Sigmoid colon (tissue), 4 donors: ENCODE data around the gene UBA6.

ENCODE experiments used
- POLR2A ChIP-seq, 2 donors: fragments of 450-650 bp; IDR thresholded peaks; one replicate each; pipeline ENCODE4 v1.6.1; 2016; ENCODE audit warnings: antibody characterized with exemption in 2 of 2, mild to moderate bottlenecking in 2 of 2, moderate library complexity in 2 of 2
- POLR2AphosphoS5 ChIP-seq, 4 donors: sonication (generic); formaldehyde crosslinking; IDR thresholded peaks; one replicate each; pipeline ENCODE4 v1.6.1; 2017; ENCODE audit warnings: antibody characterized with exemption in 4 of 4
- TF ChIP-seq, protein P1 (sequence below), 4 experiments: fragments of 450-650 bp in 3 of 4; fragments of 200-600 bp in 1 of 4; IDR thresholded peaks; one replicate each; pipeline ENCODE4 v1.5.1; 2016 to 2019; ENCODE audit warnings: antibody characterized with exemption in 4 of 4, mild to moderate bottlenecking in 3 of 4, moderate library complexity in 2 of 4

- no peak for TF ChIP-seq POLR2AphosphoS5 (IDR thresholded peaks at IDR 0.05)
- TF ChIP-seq, protein P1, sequence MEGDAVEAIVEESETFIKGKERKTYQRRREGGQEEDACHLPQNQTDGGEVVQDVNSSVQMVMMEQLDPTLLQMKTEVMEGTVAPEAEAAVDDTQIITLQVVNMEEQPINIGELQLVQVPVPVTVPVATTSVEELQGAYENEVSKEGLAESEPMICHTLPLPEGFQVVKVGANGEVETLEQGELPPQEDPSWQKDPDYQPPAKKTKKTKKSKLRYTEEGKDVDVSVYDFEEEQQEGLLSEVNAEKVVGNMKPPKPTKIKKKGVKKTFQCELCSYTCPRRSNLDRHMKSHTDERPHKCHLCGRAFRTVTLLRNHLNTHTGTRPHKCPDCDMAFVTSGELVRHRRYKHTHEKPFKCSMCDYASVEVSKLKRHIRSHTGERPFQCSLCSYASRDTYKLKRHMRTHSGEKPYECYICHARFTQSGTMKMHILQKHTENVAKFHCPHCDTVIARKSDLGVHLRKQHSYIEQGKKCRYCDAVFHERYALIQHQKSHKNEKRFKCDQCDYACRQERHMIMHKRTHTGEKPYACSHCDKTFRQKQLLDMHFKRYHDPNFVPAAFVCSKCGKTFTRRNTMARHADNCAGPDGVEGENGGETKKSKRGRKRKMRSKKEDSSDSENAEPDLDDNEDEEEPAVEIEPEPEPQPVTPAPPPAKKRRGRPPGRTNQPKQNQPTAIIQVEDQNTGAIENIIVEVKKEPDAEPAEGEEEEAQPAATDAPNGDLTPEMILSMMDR (IDR thresholded peaks at IDR 0.05) = no peak
- TF ChIP-seq POLR2A (IDR thresholded peaks at IDR 0.05) = no peak
Observed at GRCh38 chr4:67680581-67681222, 20.3 kb downstream of the UBA6 start.
